ENCODE data around the gene SLC5A11. TPM values are rescaled to one million over a fixed set of nuclear protein-coding genes. Genes with fewer than 3 reads are reported as not detected.

SLC5A11 gene
- total RNA-seq, 1 experiment from 2014 or later, result 0.22 TPM

GRCh38 chr16:24849641-24850040 lies 3.9 kb downstream of the SLC5A11 start:
- Histone ChIP-seq H2BK20ac (ENCODE audit: low read depth, low read length, poor library complexity, severe bottlenecking) (no peak overlapping the region), H3K4me2 (ENCODE audit: insufficient read depth, insufficient read length, low read length) (no peak overlapping the region), H3K27me3 (ENCODE audit: insufficient read depth, low read length) (no peaks in the 10 kb centered on the region), H3K79me2 (ENCODE audit: insufficient read depth, low read length) (no peaks in the 10 kb centered on the region), H4K8ac (replicated peaks; ENCODE audit: insufficient read length, low read depth, low read length) (no peak overlapping the region), H3K23me2 (ENCODE audit: insufficient read length, low read depth, low read length, poor library complexity, severe bottlenecking) (no peaks in the 10 kb centered on the region), H3K4ac (ENCODE audit: low read depth, low read length) (no peak overlapping the region), H3K27ac (ENCODE audit: insufficient read length, low read depth, low read length) (no peak overlapping the region), H2AFZ (ENCODE audit: low read length) (no peak overlapping the region), H3K18ac (ENCODE audit: insufficient read length, low read depth, low read length) (no peak overlapping the region), H2BK12ac (ENCODE audit: insufficient read length, low read depth, low read length) (no peak overlapping the region), H3K56ac (ENCODE audit: insufficient read length, low read depth, low read length) (no peak overlapping the region), H4K20me1 (ENCODE audit: control insufficient read depth, insufficient read depth, insufficient read length) (peaks cover 3% of the 10 kb centered on the region), H3K23ac (ENCODE audit: insufficient read length, low read depth, low read length) (no peak overlapping the region), H3K9me3 (ENCODE audit: control insufficient read depth, low read depth, low read length) (no peaks in the 10 kb centered on the region), H3T11ph (ENCODE audit: low read length) (no peak overlapping the region), H3K14ac (ENCODE audit: insufficient read depth, low read length) (no peak overlapping the region), H3K79me1 (ENCODE audit: insufficient read depth, low read depth, low read length, poor library complexity, severe bottlenecking) (no peaks in the 10 kb centered on the region), H4K5ac (ENCODE audit: insufficient read length, low read depth, low read length) (no peak overlapping the region), H3K9ac (ENCODE audit: extremely low read depth, insufficient read length, low read length) (no peak overlapping the region), H2BK15ac (ENCODE audit: low read depth, low read length) (no peak overlapping the region), H3K4me1 (ENCODE audit: insufficient read depth, low read length) (no peaks in the 10 kb centered on the region), H2BK120ac (ENCODE audit: low read depth, low read length, poor library complexity, severe bottlenecking) (no peak overlapping the region), H4K91ac (ENCODE audit: insufficient read length, low read depth, low read length) (no peak overlapping the region), H2BK5ac (ENCODE audit: insufficient read length, low read length) (no peak overlapping the region), H2AK5ac (ENCODE audit: insufficient read length, low read length) (no peak overlapping the region)
- TF ChIP-seq, protein P1, sequence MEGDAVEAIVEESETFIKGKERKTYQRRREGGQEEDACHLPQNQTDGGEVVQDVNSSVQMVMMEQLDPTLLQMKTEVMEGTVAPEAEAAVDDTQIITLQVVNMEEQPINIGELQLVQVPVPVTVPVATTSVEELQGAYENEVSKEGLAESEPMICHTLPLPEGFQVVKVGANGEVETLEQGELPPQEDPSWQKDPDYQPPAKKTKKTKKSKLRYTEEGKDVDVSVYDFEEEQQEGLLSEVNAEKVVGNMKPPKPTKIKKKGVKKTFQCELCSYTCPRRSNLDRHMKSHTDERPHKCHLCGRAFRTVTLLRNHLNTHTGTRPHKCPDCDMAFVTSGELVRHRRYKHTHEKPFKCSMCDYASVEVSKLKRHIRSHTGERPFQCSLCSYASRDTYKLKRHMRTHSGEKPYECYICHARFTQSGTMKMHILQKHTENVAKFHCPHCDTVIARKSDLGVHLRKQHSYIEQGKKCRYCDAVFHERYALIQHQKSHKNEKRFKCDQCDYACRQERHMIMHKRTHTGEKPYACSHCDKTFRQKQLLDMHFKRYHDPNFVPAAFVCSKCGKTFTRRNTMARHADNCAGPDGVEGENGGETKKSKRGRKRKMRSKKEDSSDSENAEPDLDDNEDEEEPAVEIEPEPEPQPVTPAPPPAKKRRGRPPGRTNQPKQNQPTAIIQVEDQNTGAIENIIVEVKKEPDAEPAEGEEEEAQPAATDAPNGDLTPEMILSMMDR (conservative IDR thresholded peaks at IDR 0.05), result no peak
- Mint-ChIP-seq H3K4me1 (peaks cover 2 to 9% of the 10 kb centered on the region in 2 experiments; a peak in 2 of 4 replicates), H3K4me3 (no peak overlapping the region), H3K27ac (no peak overlapping the region), H3K36me3 (ENCODE audit: insufficient read depth in 1 of 3, low read depth in 3 of 3) (no peaks in the 10 kb centered on the region), H3K27me3 (ENCODE audit: low read depth) (peaks cover 1% of the 10 kb centered on the region), H3K9me3 (no peaks in the 10 kb centered on the region)
- no peak for DNase-seq
- no CpG with 5 or more reads among the region's 5 CpGs for WGBS (ENCODE audit: extremely low coverage, insufficient read length, low lambda C conversion rate)

All from H9 (cell line).